Measurements from ENCODE around the gene FYCO1.

FYCO1 gene

GRCh38 chr3:45965253-45965652, 30.4 kb downstream of the FYCO1 start:
- DNase-seq (ENCODE audit: low read depth in 2 of 2) = no peak

- DNase-seq (ENCODE audit: low read depth in 2 of 2) = no peak
Observed at GRCh38 chr3:45964139-45964538, 31.5 kb downstream of the FYCO1 start.

GRCh38 chr3:45962033-45962432, 33.6 kb downstream of the FYCO1 start:
- no peak for DNase-seq (ENCODE audit: low read depth in 2 of 2)

GRCh38 chr3:45960289-45960688, 35.3 kb downstream of the FYCO1 start:
- DNase-seq (ENCODE audit: low read depth in 2 of 2) = no peak

GRCh38 chr3:45959201-45959600, 36.4 kb downstream of the FYCO1 start:
- DNase-seq (ENCODE audit: low read depth in 2 of 2) = no peak

GRCh38 chr3:45958321-45958791, 37.3 kb downstream of the FYCO1 start:
- DNase-seq (ENCODE audit: low read depth in 2 of 2) = no peak

- DNase-seq (ENCODE audit: low read depth in 2 of 2) = no peak
Observed at GRCh38 chr3:45957586-45957985, 38.0 kb downstream of the FYCO1 start.

- DNase-seq (ENCODE audit: low read depth in 2 of 2) = no peak
Observed at GRCh38 chr3:45955706-45956105, 39.9 kb downstream of the FYCO1 start.

- DNase-seq (ENCODE audit: low read depth in 2 of 2) = no peak
Observed at GRCh38 chr3:45955017-45955647, 40.5 kb downstream of the FYCO1 start.

GRCh38 chr3:45954306-45954705, 41.3 kb downstream of the FYCO1 start:
- DNase-seq (ENCODE audit: low read depth in 2 of 2) = no peak

- DNase-seq (ENCODE audit: low read depth in 2 of 2) = no peak
Observed at GRCh38 chr3:45953536-45953935, 42.1 kb downstream of the FYCO1 start.

- no peak for DNase-seq (ENCODE audit: low read depth in 2 of 2)
Observed at GRCh38 chr3:45952456-45952855, 43.2 kb downstream of the FYCO1 start.

- DNase-seq (ENCODE audit: low read depth in 2 of 2) = no peak
Observed at GRCh38 chr3:45951946-45952345, 43.7 kb downstream of the FYCO1 start.

- peak in 1 of 2 donors; percentile 15 for DNase-seq (ENCODE audit: low read depth in 2 of 2)
Observed at GRCh38 chr3:45950686-45951600, 44.7 kb downstream of the FYCO1 start.

GRCh38 chr3:45950131-45950530, 45.5 kb downstream of the FYCO1 start:
- DNase-seq (ENCODE audit: low read depth in 2 of 2) = no peak

GRCh38 chr3:45949432-45949831, 46.2 kb downstream of the FYCO1 start:
- no peak for DNase-seq (ENCODE audit: low read depth in 2 of 2)

GRCh38 chr3:45948881-45949280, 46.7 kb downstream of the FYCO1 start:
- DNase-seq (ENCODE audit: low read depth in 2 of 2) = no peak

GRCh38 chr3:45948311-45948781, 47.3 kb downstream of the FYCO1 start:
- no peak for DNase-seq (ENCODE audit: low read depth in 2 of 2)

- DNase-seq (ENCODE audit: low read depth in 2 of 2) = no peak
Observed at GRCh38 chr3:45947361-45947760, 48.3 kb downstream of the FYCO1 start.

GRCh38 chr3:45946875-45947274, 48.7 kb downstream of the FYCO1 start:
- no peak for DNase-seq (ENCODE audit: low read depth in 2 of 2)

GRCh38 chr3:45946307-45946706, 49.3 kb downstream of the FYCO1 start:
- DNase-seq (ENCODE audit: low read depth in 2 of 2) = no peak

GRCh38 chr3:45944830-45945620, 50.6 kb downstream of the FYCO1 start:
- no peak for DNase-seq (ENCODE audit: low read depth in 2 of 2)
